ENCODE measurements around the gene TP53I13.

DNA sequence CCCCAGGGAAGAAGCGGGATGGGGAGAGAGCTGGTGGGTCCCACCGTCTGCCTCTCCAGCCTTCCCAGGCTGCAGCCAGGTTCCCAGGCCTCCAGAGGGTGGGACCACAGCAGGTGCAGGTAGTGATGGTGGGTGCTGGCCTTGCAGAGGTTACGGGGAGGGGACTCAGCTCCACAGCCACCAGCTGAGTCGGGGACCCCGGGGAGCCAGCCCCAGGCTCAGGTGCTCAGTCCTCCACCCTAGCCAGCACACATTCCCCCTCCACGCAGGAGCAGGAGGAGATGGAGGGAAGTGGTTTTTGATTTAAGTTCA, 5.0 kb downstream of the TP53I13 start:
- TF ChIP-seq, protein P1, sequence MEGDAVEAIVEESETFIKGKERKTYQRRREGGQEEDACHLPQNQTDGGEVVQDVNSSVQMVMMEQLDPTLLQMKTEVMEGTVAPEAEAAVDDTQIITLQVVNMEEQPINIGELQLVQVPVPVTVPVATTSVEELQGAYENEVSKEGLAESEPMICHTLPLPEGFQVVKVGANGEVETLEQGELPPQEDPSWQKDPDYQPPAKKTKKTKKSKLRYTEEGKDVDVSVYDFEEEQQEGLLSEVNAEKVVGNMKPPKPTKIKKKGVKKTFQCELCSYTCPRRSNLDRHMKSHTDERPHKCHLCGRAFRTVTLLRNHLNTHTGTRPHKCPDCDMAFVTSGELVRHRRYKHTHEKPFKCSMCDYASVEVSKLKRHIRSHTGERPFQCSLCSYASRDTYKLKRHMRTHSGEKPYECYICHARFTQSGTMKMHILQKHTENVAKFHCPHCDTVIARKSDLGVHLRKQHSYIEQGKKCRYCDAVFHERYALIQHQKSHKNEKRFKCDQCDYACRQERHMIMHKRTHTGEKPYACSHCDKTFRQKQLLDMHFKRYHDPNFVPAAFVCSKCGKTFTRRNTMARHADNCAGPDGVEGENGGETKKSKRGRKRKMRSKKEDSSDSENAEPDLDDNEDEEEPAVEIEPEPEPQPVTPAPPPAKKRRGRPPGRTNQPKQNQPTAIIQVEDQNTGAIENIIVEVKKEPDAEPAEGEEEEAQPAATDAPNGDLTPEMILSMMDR (IDR thresholded peaks at IDR 0.05) = no peak
- no peak for TF ChIP-seq POLR2A (IDR thresholded peaks at IDR 0.05)

Measured in Peyer's patch (tissue), 4 donors.